A549 treated with dexamethasone at 1 μM for 4 hours (cell line): ENCODE data around the gene S100G. TPM values are rescaled to one million over a fixed set of nuclear protein-coding genes. Genes with fewer than 3 reads are reported as not detected.

Experiments
- total RNA-seq: library from RNA; stranded (reverse); fragments of 200-300 nt; extraction: Qiagen RNA extraction; gene quantifications from 5 replicates; pipeline ENCODE4 v1.2.3, GENCODE V29; 2022

Gene S100G, protein sequence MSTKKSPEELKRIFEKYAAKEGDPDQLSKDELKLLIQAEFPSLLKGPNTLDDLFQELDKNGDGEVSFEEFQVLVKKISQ
- total RNA-seq: not detected in 5 replicates

DNA sequence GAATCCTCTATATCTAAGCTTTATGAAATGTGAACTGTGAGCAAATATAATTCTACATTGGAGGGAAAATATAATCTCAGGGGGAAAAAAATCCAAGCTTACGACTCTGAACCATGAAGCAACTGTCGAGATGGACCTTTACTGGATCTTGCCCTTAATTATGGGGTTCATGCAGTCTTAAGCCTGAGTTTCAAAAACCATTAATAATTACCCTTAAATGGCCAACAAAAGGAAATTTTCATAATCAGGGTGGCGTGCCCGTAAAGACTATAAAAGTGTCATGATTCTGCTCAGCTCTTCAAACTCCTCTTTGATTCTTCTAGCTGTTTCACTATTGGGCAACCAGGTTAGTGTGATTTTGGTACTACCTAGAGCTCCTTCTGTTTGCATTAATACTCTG, at the start of gene S100G:
Gene S100G (plus strand): TSS at position 301 of the 400 bp plus-strand sequence. CDS start 849 bp downstream, outside the sequence.

Other genes with a start within 250 kb of the S100G start
- gene CTPS2, start 62.5 kb downstream of the S100G start, total RNA-seq: 9.8 to 11.8 TPM (median 10.9 TPM) in 5 replicates
- gene SYAP1, start 69.5 kb downstream of the S100G start, total RNA-seq: 20.3 to 27.7 TPM (median 24.4 TPM) in 5 replicates
- 15.3 to 18.5 TPM (median 16.3 TPM) in 5 replicates for gene TXLNG, start 136.3 kb downstream of the S100G start, total RNA-seq
- 175 to 180 TPM (median 176 TPM) in 5 replicates for gene RBBP7, start 220.2 kb downstream of the S100G start, total RNA-seq